ENCODE data around the gene ILDR1.
A peak's percentile ranks its signal among the peaks of the same experiment; 100 is the strongest.

ILDR1 gene

DNA sequence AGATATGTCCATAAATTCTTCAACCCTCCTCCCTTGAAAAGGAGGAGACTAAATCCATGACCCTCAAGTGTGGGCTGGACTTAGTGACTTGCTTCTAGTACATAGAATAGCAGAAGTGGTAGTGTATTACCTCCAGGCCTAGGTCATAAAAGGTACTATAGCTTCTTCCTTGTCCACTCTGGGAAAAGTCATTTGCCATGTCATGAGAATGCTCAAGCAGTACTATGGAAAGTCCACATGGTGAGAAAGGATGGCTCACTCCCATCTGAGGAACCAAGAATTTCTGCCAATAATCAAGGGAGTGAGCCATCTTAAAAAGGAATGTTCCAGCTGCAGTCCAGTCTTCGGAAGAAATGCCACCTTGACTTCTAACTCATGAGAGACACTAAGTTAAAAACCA is 10.5 kb upstream of the ILDR1 start:
- TF ChIP-seq, protein P1, sequence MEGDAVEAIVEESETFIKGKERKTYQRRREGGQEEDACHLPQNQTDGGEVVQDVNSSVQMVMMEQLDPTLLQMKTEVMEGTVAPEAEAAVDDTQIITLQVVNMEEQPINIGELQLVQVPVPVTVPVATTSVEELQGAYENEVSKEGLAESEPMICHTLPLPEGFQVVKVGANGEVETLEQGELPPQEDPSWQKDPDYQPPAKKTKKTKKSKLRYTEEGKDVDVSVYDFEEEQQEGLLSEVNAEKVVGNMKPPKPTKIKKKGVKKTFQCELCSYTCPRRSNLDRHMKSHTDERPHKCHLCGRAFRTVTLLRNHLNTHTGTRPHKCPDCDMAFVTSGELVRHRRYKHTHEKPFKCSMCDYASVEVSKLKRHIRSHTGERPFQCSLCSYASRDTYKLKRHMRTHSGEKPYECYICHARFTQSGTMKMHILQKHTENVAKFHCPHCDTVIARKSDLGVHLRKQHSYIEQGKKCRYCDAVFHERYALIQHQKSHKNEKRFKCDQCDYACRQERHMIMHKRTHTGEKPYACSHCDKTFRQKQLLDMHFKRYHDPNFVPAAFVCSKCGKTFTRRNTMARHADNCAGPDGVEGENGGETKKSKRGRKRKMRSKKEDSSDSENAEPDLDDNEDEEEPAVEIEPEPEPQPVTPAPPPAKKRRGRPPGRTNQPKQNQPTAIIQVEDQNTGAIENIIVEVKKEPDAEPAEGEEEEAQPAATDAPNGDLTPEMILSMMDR (IDR thresholded peaks at IDR 0.05; ENCODE audit: low read length, missing control alignments) = no peak
- no peak for DNase-seq (ENCODE audit: low read depth)
- no peak overlapping the region for H3K4me3 ChIP-seq (replicated peaks; ENCODE audit: low read depth, low read length)

DNA sequence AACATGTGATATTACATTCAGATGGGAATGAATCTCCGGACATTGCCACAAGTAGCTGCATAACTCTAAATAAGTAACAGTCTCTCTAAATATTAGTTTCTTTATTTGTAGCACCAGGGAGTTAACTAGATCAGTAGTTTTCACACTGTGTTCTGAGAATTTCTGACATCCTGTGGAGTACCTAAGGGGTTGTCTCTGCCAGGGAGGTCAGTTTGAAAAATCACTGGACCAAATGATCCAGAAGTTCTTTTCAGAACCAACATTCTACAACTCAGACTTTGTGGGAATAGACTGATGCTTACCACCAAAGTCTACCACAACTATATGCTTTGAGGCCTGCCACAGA is 9.0 kb upstream of the ILDR1 start:
- DNase-seq (ENCODE audit: low read depth) = no peak
- H3K4me3 ChIP-seq (replicated peaks; ENCODE audit: low read depth, low read length) = no peak overlapping the region
- TF ChIP-seq, protein P1 (IDR thresholded peaks at IDR 0.05; ENCODE audit: low read length, missing control alignments) = no peak

DNA sequence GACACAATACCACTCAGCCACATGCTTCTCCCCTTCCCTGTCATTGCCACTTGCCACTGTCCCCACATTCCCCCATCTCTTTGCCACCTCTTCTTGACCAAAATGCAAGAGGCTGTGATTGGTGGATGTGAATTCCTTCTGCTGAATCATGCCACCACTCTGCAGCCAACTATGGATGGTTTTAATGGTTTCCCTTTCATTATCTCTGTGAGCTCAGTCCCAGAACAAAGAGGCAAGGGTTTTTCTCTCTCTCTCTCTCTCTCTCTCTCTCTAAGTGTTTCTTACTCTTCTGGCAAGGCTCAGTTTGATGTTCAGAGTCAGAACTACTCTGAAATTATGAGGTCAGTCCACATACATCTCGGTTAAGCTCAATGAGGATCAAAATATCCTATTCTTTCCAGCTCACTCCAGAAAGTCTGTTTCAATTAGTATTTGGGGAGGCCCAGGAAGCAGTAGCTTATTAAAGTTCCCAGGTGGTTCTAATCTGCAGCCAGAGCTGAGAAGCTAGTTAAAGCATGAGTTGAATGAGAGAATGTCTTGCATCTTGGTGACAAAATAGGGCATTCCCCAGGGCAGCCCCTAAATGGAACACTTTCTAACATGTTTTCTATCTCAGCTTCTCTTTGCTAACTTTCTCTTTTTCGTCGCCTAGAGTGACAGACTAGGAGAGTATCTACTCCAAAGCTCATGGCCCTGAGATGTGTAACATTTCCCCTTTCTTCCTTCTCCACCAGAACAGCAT is 8.5 kb upstream of the ILDR1 start:
- TF ChIP-seq, protein P1 (IDR thresholded peaks at IDR 0.05; ENCODE audit: low read length, missing control alignments) = no peak
- H3K4me3 ChIP-seq (replicated peaks; ENCODE audit: low read depth, low read length) = no peak overlapping the region
- DNase-seq (ENCODE audit: low read depth) = peak; percentile 52

DNA sequence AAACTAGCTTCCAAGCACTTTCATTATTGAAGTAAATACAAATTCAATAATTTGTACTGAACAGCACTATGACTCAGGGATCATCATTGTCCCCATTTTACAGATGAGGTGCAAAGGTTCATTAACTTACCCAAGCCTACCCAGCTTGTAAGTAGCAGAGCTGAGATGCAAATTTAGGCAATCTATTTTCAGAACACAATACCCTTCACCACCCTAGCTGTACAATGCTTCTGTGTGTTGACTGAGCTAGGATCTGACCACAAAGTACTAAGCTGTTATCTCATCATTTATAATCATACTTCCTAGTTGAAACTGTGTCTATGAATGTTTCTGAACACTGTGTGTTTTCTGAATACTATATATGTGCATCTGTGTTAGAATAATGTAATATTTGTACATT is 3.2 kb upstream of the ILDR1 start:
- no peak overlapping the region for H3K4me3 ChIP-seq (replicated peaks; ENCODE audit: low read depth, low read length)
- TF ChIP-seq, protein P1 (IDR thresholded peaks at IDR 0.05; ENCODE audit: low read length, missing control alignments) = no peak
- DNase-seq (ENCODE audit: low read depth) = no peak

DNA sequence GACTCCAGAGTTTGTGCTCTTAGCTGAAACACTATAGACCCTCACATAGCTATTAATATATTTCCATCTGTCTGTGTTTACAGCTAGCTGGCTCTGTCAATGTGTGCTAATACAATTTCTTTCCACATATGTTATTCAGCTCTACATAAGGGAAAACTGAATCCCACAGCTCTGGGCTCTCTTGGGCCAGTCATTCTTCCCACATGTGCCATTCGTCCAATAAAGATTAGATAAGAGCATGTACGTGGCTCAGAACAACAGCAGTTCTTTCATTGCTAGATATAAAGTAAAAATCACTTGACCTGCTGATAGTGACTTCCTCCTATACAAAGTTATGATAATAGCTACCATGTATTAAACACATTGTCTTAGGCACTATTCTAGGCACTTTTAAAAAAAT is 2.8 kb upstream of the ILDR1 start:
- TF ChIP-seq, protein P1 (IDR thresholded peaks at IDR 0.05; ENCODE audit: low read length, missing control alignments) = no peak
- no peak overlapping the region for H3K4me3 ChIP-seq (replicated peaks; ENCODE audit: low read depth, low read length)
- peak; percentile 20 for DNase-seq (ENCODE audit: low read depth)

DNA sequence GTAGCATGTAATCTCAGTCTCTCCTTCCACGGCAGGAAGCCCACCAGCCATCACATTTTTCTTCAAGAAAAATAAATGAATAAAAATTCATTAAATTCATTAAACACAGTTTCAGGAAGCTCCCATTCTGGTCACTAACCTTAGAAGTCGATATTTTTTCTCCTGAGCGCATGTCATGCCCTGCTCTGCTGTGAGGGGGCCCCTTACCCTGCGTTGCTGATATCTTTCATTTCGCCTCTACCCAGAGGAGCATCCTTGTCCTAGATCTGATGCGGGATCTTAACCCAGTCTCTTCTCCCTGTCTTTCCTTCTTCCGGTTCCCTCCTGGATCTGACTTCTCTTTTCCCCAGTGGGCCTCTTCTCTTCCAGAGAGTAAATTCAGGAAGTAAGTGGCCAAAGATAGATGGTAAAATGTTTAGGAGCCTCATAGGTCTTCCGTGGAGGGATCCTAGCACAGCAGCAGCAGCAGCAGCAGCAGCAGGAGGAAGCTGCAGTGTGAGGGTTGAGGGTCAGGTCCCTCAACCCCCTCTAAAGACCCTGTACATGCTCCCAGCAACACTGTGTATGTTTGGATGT is 1.4 kb upstream of the ILDR1 start:
- H3K4me3 ChIP-seq (replicated peaks; ENCODE audit: low read depth, low read length) = no peak overlapping the region
- no peak for DNase-seq (ENCODE audit: low read depth)
- TF ChIP-seq, protein P1 (IDR thresholded peaks at IDR 0.05; ENCODE audit: low read length, missing control alignments) = no peak

DNA sequence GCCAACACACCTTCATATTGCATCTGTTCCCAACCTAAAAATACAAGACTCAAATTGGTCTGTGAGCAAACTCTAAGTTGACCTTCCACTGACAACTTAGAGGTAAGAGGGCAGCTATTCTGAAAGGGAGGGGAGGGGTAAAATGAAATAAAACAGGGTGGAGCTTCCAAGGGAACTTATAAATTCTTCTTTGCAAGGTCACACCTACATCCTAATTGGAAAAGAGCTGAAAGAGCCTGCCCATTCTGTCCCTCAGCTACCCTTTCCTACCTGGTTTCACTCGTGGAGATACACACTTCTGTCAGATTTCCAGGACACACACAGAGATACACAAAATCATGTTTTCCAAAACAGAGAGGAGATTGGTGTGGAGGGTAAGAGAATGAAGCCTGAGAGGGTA is 1.0 kb downstream of the ILDR1 start:
- H3K4me3 ChIP-seq (replicated peaks; ENCODE audit: low read depth, low read length) = no peak overlapping the region
- TF ChIP-seq, protein P1 (IDR thresholded peaks at IDR 0.05; ENCODE audit: low read length, missing control alignments) = no peak
- DNase-seq (ENCODE audit: low read depth) = no peak

Data from fibroblast of pulmonary artery (primary cell).